ENCODE data around the gene FRAS1. TPM values are rescaled to one million over a fixed set of nuclear protein-coding genes. Genes with fewer than 3 reads are reported as not detected.

The FRAS1 gene, protein sequence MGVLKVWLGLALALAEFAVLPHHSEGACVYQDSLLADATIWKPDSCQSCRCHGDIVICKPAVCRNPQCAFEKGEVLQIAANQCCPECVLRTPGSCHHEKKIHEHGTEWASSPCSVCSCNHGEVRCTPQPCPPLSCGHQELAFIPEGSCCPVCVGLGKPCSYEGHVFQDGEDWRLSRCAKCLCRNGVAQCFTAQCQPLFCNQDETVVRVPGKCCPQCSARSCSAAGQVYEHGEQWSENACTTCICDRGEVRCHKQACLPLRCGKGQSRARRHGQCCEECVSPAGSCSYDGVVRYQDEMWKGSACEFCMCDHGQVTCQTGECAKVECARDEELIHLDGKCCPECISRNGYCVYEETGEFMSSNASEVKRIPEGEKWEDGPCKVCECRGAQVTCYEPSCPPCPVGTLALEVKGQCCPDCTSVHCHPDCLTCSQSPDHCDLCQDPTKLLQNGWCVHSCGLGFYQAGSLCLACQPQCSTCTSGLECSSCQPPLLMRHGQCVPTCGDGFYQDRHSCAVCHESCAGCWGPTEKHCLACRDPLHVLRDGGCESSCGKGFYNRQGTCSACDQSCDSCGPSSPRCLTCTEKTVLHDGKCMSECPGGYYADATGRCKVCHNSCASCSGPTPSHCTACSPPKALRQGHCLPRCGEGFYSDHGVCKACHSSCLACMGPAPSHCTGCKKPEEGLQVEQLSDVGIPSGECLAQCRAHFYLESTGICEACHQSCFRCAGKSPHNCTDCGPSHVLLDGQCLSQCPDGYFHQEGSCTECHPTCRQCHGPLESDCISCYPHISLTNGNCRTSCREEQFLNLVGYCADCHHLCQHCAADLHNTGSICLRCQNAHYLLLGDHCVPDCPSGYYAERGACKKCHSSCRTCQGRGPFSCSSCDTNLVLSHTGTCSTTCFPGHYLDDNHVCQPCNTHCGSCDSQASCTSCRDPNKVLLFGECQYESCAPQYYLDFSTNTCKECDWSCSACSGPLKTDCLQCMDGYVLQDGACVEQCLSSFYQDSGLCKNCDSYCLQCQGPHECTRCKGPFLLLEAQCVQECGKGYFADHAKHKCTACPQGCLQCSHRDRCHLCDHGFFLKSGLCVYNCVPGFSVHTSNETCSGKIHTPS (N-terminal part only)
- 23.5 TPM for total RNA-seq

GRCh38 chr4:78057135-78057599 lies at the start of gene FRAS1:
TSS of gene FRAS1 (plus strand) at chr4:78057323. CDS start at chr4:78058010, 687 bp downstream.

DNA sequence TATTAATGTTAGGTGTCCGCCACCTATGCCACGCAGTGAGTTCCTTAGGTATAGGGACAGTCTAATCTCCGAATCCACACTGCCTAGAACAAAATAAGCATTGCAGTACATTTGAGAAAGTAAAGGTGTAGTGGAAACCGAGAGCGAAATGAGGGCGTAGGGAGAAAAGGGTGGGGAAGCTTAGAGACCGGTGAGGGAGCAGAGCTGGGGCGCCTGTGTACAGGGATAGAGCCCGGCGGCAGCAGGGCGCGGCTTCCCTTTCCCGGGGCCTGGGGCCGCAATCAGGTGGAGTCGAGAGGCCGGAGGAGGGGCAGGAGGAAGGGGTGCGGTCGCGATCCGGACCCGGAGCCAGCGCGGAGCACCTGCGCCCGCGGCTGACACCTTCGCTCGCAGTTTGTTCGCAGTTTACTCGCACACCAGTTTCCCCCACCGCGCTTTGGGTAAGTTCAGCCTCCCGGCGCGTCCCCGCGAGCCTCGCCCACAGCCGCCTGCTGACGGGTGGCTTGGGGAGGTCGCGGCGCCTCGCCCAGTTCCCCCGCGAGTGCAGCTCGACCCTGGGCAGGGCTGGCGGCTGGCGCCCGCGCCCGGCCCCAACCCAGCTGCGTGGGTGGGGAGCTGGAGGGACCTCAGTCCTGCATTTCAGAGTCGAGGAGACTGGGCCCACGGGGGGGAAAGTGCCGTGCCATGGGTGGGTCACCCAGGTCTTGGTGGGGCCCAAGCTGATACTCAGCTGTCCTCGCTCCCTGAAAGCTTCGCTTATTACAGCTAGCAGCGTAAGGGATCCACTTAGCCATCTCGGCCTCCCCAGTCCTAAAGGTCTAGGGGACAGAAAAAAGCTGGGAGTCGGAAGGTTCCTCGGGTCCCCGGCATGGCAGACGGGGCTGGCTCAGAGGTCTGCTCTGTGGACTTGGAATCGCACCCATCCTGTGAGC lies 494.6 kb downstream of the FRAS1 start, which contains the start of gene ANXA3:
TSS of gene ANXA3 (plus strand) at position 351 of the 932 bp plus-strand sequence. CDS start 2,704 bp downstream, outside the sequence.

Other genes starting within 250 kb of the FRAS1 start
- gene CNOT6L, start 238.0 kb upstream of the FRAS1 start, total RNA-seq = 83.9 TPM
- gene MRPL1, start 194.5 kb upstream of the FRAS1 start, total RNA-seq = 37.5 TPM

All from camera-type eye (tissue), 1 donor.